SK-N-SH (cell line): ENCODE measurements around the gene MAPK9. TPM values are rescaled to one million over a fixed set of nuclear protein-coding genes. Genes with fewer than 3 reads are reported as not detected.

ENCODE experiments used
- CTCF ChIA-PET: fragments of 300-600, 350-600 bp; formaldehyde crosslinking; extraction: SDS; loops from one replicate; lab custom pipeline; 2021; lab: Yijun Ruan, JAX
- POLR2A ChIA-PET: fragments of 350-600 bp; sonication (Branson Sonifier 250); formaldehyde crosslinking; extraction: SDS; loops from one replicate; lab custom pipeline; 2020; ENCODE audit warnings: antibody characterized with exemption, inconsistent platforms; lab: Yijun Ruan, JAX
- DNase-seq: peaks from one replicate; pipeline ENCODE4 v3.0.0; 2012
- H2AFZ ChIP-seq: fragments of 200-600 bp; sonication (generic); 2 replicates; pipeline ENCODE4 v1.8.1; 2016; ENCODE audit warnings: antibody characterized with exemption, mild to moderate bottlenecking, low read depth
- H3F3A ChIP-seq: fragments of 200-600 bp; sonication (generic); replicated peaks from 2 replicates; pipeline ENCODE3; 2016; ENCODE audit warnings: antibody characterized with exemption, mild to moderate bottlenecking; ENCODE audit not compliant: insufficient read depth
- H3K27ac ChIP-seq, 2 experiments: fragments of 200-500 bp in 1 of 2; fragments of 200-600 bp in 1 of 2; sonication (Bioruptor generic) in 1 of 2; sonication (generic), shearing (Covaris generic) in 1 of 2; 2 replicates each; pipeline versions ENCODE4 v1.5.1 to v1.6.1; 2014 to 2016; ENCODE audit warnings: low read depth in 2 of 2, inconsistent platforms in 1 of 2, low read length in 1 of 2, mild to moderate bottlenecking in 1 of 2, mixed read lengths in 1 of 2
- H3K27me3 ChIP-seq: fragments of 200-600 bp; sonication (generic), shearing (Covaris generic); 2 replicates; pipeline ENCODE4 v1.6.1; 2016; ENCODE audit warnings: mixed run types; ENCODE audit not compliant: insufficient read depth
- H3K36me3 ChIP-seq, 2 experiments: fragments of 200-500 bp in 1 of 2; fragments of 200-600 bp in 1 of 2; sonication (Bioruptor generic) in 1 of 2; sonication (generic) in 1 of 2; replicated peaks in 1 of 2; 2 replicates each; pipeline versions ENCODE3 to v1.5.1; 2014 to 2016; ENCODE audit warnings: low read length in 1 of 2, mild to moderate bottlenecking in 1 of 2; ENCODE audit not compliant: insufficient read depth in 2 of 2, control insufficient read depth in 1 of 2
- H3K4me1 ChIP-seq, 2 experiments: fragments of 200-500 bp in 1 of 2; fragments of 200-600 bp in 1 of 2; sonication (Bioruptor generic) in 1 of 2; sonication (generic), shearing (Covaris generic) in 1 of 2; 2 replicates each; pipeline versions ENCODE4 v1.5.1 to v1.6.1; 2014 to 2016; ENCODE audit warnings: low read depth in 1 of 2, low read length in 1 of 2, mixed run types in 1 of 2; ENCODE audit not compliant: insufficient read depth in 2 of 2, control insufficient read depth in 1 of 2
- H3K4me2 ChIP-seq: fragments of 200-600 bp; sonication (generic), shearing (Covaris generic); 2 replicates; pipeline ENCODE4 v1.6.1; 2017; ENCODE audit warnings: mixed run types
- H3K4me3 ChIP-seq, 2 experiments: fragments of 200-500 bp in 1 of 2; fragments of 200-600 bp in 1 of 2; sonication (Bioruptor generic) in 1 of 2; sonication (generic), shearing (Covaris generic) in 1 of 2; 2 replicates each; pipeline versions ENCODE4 v1.5.1 to v1.8.1; 2014 to 2016; ENCODE audit warnings: low read depth in 2 of 2, inconsistent platforms in 1 of 2, low read length in 1 of 2, mild to moderate bottlenecking in 1 of 2, mixed read lengths in 1 of 2, moderate library complexity in 1 of 2
- H3K79me2 ChIP-seq: fragments of 200-600 bp; sonication (generic); 2 replicates; pipeline ENCODE4 v1.8.1; 2017; ENCODE audit warnings: mild to moderate bottlenecking; ENCODE audit not compliant: insufficient read depth
- H3K9ac ChIP-seq: fragments of 200-600 bp; sonication (generic); 2 replicates; pipeline ENCODE4 v1.6.1; 2017; ENCODE audit warnings: mixed run types
- H3K9me2 ChIP-seq: fragments of 200-600 bp; sonication (generic); 2 replicates; pipeline ENCODE4 v1.6.1; 2017; ENCODE audit warnings: mixed run types
- H3K9me3 ChIP-seq: fragments of 200-600 bp; sonication (generic); 2 replicates; pipeline ENCODE4 v1.6.1; 2017; ENCODE audit warnings: mixed run types, mild to moderate bottlenecking, moderate library complexity
- H4K20me1 ChIP-seq: fragments of 200-600 bp; sonication (generic); 2 replicates; pipeline ENCODE4 v1.6.1; 2017; ENCODE audit warnings: mild to moderate bottlenecking, mixed run types; ENCODE audit not compliant: insufficient read depth
- CHD2 ChIP-seq: fragments of 150-350 bp; IDR thresholded peaks from 2 replicates; pipeline ENCODE4 v1.6.1; 2018; ENCODE audit warnings: low read length; ENCODE audit not compliant: partially characterized antibody
- CTCF ChIP-seq: fragments of 200-600 bp; sonication (generic); IDR thresholded peaks from 2 replicates; pipeline ENCODE4 v1.6.1; 2017; ENCODE audit warnings: antibody characterized with exemption, mild to moderate bottlenecking, moderate library complexity
- ELF1 ChIP-seq: IDR thresholded peaks from 2 replicates; pipeline ENCODE4 v1.4.0; 2012
- EP300 ChIP-seq, 2 experiments: IDR thresholded peaks; 2 replicates each; pipeline versions ENCODE4 v1.4.0 to v1.6.1; 2012; ENCODE audit warnings: borderline replicate concordance in 1 of 2, low read depth in 1 of 2, low read length in 1 of 2
- FOSL2 ChIP-seq: IDR thresholded peaks from 2 replicates; pipeline ENCODE4 v1.4.0; 2012; ENCODE audit warnings: low read depth, mild to moderate bottlenecking, moderate library complexity, borderline replicate concordance
- JUND ChIP-seq: IDR thresholded peaks from 2 replicates; pipeline ENCODE4 v1.4.0; 2012
- MXI1 ChIP-seq: IDR thresholded peaks from 2 replicates; pipeline ENCODE4 v1.6.1; 2012; ENCODE audit warnings: mild to moderate bottlenecking, low read depth, low read length, improper control_type of control experiment
- RCOR1 ChIP-seq: fragments of 150-350 bp; IDR thresholded peaks from 2 replicates; pipeline ENCODE4 v1.6.1; 2017; ENCODE audit warnings: antibody characterized with exemption, low read length
- SMC3 ChIP-seq: IDR thresholded peaks from 2 replicates; pipeline ENCODE4 v1.6.1; 2012; ENCODE audit warnings: low read depth, low read length, improper control_type of control experiment
- TCF12 ChIP-seq: IDR thresholded peaks from 2 replicates; pipeline ENCODE4 v1.4.0; 2012
- TEAD4 ChIP-seq: IDR thresholded peaks from 2 replicates; pipeline ENCODE4 v1.4.0; 2012; ENCODE audit warnings: mild to moderate bottlenecking, borderline replicate concordance; ENCODE audit not compliant: insufficient read depth
- WGBS: methylation state at CpG from one replicate; pipeline ENCODE4 v1.1.6; 2017; ENCODE audit warnings: low lambda C conversion rate; 5-methylcytosine and 5-hydroxymethylcytosine counted together
- polyA plus RNA-seq, 3 experiments: library from polyadenylated mRNA; depleted of rRNA; stranded (reverse); fragments of >200 nt; gene quantifications; 2 replicates each; pipeline ENCODE4 v1.2.3, GENCODE V29; 2012

Gene MAPK9
- polyA plus RNA-seq, 1 of the 3 experiments (the other 2 are of a cell fraction): 23.9 TPM

- Histone ChIP-seq H3K9me2 (no peaks in the 10 kb centered on the region), H3K27ac (no peak overlapping the region), H3K27me3 (no peaks in the 10 kb centered on the region)
- 81% methylated on average over 10 of the region's 10 CpGs for WGBS
- DNase-seq: no peak
- POLR2A ChIA-PET: no interaction called here
- no peak for TF ChIP-seq TCF12
- no peak for TF ChIP-seq JUND
- no peak for TF ChIP-seq TEAD4
- TF ChIP-seq, all 33 proteins: peak for 0
- Histone ChIP-seq H3K79me2 (peaks cover 50% of the 10 kb centered on the region), H3F3A (no peaks in the 10 kb centered on the region), H3K4me1 (peaks cover 0 to 9% of the 10 kb centered on the region in 2 experiments; a peak in 2 of 4 replicates), H2AFZ (no peak overlapping the region), H3K36me3 (peaks cover 21 to 27% of the 10 kb centered on the region in 2 experiments), H3K4me3 (no peak overlapping the region), H4K20me1 (peaks cover 3% of the 10 kb centered on the region; the same call in 1 of the 2 replicates), H3K4me2 (no peak overlapping the region), H3K9ac (no peak overlapping the region), H3K9me3 (no peaks in the 10 kb centered on the region)
- CTCF ChIA-PET: interaction anchor here (0.6 to 1.8 kb wide), 4 partner anchors 9 to 121 kb away, joined by 3 to 5 read pairs (median 3); partner anchors contain the start of gene MAPK9
Observed at GRCh38 chr5:180283026-180283615, 8.8 kb downstream of the MAPK9 start.

GRCh38 chr5:180282281-180282680, 9.6 kb downstream of the MAPK9 start:
- H3F3A ChIP-seq: no peaks in the 10 kb centered on the region
- no peaks in the 10 kb centered on the region for H3K9me2 ChIP-seq
- H4K20me1 ChIP-seq: no peaks in the 10 kb centered on the region
- peaks cover 28 to 35% of the 10 kb centered on the region in 2 experiments for H3K36me3 ChIP-seq
- no peak overlapping the region for H2AFZ ChIP-seq
- peaks cover 42% of the 10 kb centered on the region for H3K79me2 ChIP-seq
- TF ChIP-seq SMC3: no peak
- H3K4me1 ChIP-seq: peaks cover 0 to under 1% of the 10 kb centered on the region in 2 experiments; a peak in 1 of 4 replicates
- DNase-seq: no peak
- H3K27ac ChIP-seq: no peak overlapping the region
- ChIA-PET POLR2A (no interaction called here), CTCF (interaction anchor here (1.1 to 1.8 kb wide), 4 partner anchors 10 to 120 kb away, joined by 3 to 7 read pairs (median 5); no protein-coding TSS in a partner anchor)
- H3K9me3 ChIP-seq: no peaks in the 10 kb centered on the region
- no peaks in the 10 kb centered on the region for H3K27me3 ChIP-seq
- WGBS: 98% methylated on average over 9 of the region's 9 CpGs
- no peak overlapping the region for H3K4me3 ChIP-seq
- H3K9ac ChIP-seq: no peak overlapping the region
- no peak overlapping the region for H3K4me2 ChIP-seq

- no peaks in the 10 kb centered on the region; a peak in 1 of 4 replicates for H3K4me1 ChIP-seq
- ChIA-PET POLR2A (no interaction called here), CTCF (interaction anchor here (1.1 to 2.0 kb wide), 4 partner anchors 8 to 119 kb away, joined by 3 to 7 read pairs (median 6); no protein-coding TSS in a partner anchor)
- no peak overlapping the region for H3K4me3 ChIP-seq
- DNase-seq: no peak
- no peaks in the 10 kb centered on the region for H3F3A ChIP-seq
- no peak overlapping the region for H3K27ac ChIP-seq
- no peak overlapping the region for H3K9ac ChIP-seq
- H3K9me3 ChIP-seq: no peaks in the 10 kb centered on the region
- no peaks in the 10 kb centered on the region for H3K9me2 ChIP-seq
- no peaks in the 10 kb centered on the region for H4K20me1 ChIP-seq
- no peak for TF ChIP-seq CHD2
- TF ChIP-seq ELF1: no peak
- no peak for TF ChIP-seq RCOR1
- TF ChIP-seq CTCF: no peak
- no peak for TF ChIP-seq JUND
- no peak for TF ChIP-seq EP300 (IDR thresholded peaks at IDR 0.05; ENCODE audit: borderline replicate concordance in 1 of 2, low read depth in 1 of 2, low read length in 1 of 2)
- no peak for TF ChIP-seq MXI1
- no peak for TF ChIP-seq FOSL2
- peaks cover 36% of the 10 kb centered on the region for H3K79me2 ChIP-seq
- peaks cover 30 to 38% of the 10 kb centered on the region in 2 experiments for H3K36me3 ChIP-seq
- no peak overlapping the region for H2AFZ ChIP-seq
- WGBS: 98% methylated on average over 10 of the region's 10 CpGs
- no peaks in the 10 kb centered on the region for H3K27me3 ChIP-seq
- no peak overlapping the region for H3K4me2 ChIP-seq
Observed at GRCh38 chr5:180281706-180282105, 10.2 kb downstream of the MAPK9 start.
